Body of pancreas (tissue), 4 donors: ENCODE results near the gene CLIP4.

Experiments
- POLR2A ChIP-seq, 3 donors: fragments of 450-650 bp; IDR thresholded peaks; one replicate each; pipeline ENCODE4 v1.6.1; 2016; ENCODE audit warnings: antibody characterized with exemption in 3 of 3, mild to moderate bottlenecking in 2 of 3
- TF ChIP-seq, protein P1 (sequence below), 7 experiments: fragments of 450-650 bp in 4 of 7; fragments of 200-600 bp in 3 of 7; sonication (generic) in 3 of 7; IDR thresholded peaks; one replicate each; pipeline ENCODE4 v1.5.1; 2016 to 2019; ENCODE audit warnings: antibody characterized with exemption in 7 of 7

DNA sequence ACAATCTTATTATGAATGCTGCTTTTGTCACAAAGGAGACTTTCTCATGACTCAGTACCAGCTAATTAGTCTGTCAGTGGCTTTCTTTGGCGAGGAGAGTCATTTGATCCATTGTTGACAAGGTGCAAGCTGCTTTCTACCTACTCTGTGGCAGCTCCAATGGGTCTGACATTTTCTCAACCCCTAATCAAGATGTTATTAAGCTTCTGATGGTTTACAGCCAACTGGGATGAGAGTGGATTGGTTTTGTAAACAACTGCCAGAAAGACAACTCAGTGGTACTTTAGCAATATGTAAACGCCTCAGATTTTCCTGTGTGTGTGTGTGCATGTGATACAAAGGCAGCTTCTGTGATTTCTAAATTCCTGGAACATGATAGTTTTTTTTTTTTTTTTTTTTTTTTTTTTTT, 8.2 kb upstream of the CLIP4 start:
- TF ChIP-seq, protein P1, sequence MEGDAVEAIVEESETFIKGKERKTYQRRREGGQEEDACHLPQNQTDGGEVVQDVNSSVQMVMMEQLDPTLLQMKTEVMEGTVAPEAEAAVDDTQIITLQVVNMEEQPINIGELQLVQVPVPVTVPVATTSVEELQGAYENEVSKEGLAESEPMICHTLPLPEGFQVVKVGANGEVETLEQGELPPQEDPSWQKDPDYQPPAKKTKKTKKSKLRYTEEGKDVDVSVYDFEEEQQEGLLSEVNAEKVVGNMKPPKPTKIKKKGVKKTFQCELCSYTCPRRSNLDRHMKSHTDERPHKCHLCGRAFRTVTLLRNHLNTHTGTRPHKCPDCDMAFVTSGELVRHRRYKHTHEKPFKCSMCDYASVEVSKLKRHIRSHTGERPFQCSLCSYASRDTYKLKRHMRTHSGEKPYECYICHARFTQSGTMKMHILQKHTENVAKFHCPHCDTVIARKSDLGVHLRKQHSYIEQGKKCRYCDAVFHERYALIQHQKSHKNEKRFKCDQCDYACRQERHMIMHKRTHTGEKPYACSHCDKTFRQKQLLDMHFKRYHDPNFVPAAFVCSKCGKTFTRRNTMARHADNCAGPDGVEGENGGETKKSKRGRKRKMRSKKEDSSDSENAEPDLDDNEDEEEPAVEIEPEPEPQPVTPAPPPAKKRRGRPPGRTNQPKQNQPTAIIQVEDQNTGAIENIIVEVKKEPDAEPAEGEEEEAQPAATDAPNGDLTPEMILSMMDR (IDR thresholded peaks at IDR 0.05) = no peak
- no peak for TF ChIP-seq POLR2A (IDR thresholded peaks at IDR 0.05)
